Transverse colon (tissue), 4 donors: ENCODE data around the gene DNER.

Experiments
- CTCF ChIP-seq, 5 experiments: fragments of 200-600 bp in 3 of 5; fragments of 450-650 bp in 2 of 5; sonication (generic) in 3 of 5; IDR thresholded peaks; 1 replicate in 2 of 5; 2 replicates in 3 of 5; pipeline ENCODE4 v1.5.1; 2016 to 2017; ENCODE audit warnings: antibody characterized with exemption in 5 of 5, inconsistent platforms in 3 of 5, mild to moderate bottlenecking in 2 of 5, moderate library complexity in 1 of 5
- EP300 ChIP-seq: sonication (generic); formaldehyde crosslinking; IDR thresholded peaks from one replicate; pipeline ENCODE4 v1.6.1; 2017; ENCODE audit warnings: antibody characterized with exemption, low read depth
- POLR2AphosphoS5 ChIP-seq, 3 donors: sonication (generic); formaldehyde crosslinking; IDR thresholded peaks; one replicate each; pipeline ENCODE4 v1.6.1; 2016; ENCODE audit warnings: antibody characterized with exemption in 3 of 3

- TF ChIP-seq CTCF (IDR thresholded peaks at IDR 0.05) (no peak), POLR2AphosphoS5 (IDR thresholded peaks at IDR 0.05) (no peak), EP300 (no peak)
Observed at GRCh38 chr2:229387866-229388265, 326.5 kb downstream of the DNER start.
